Keratinocyte (primary cell): Measurements from ENCODE around the gene ZBTB32. TPM values are rescaled to one million over a fixed set of nuclear protein-coding genes. Genes with fewer than 3 reads are reported as not detected.

Source experiments
- DNase-seq: peaks from one replicate; pipeline ENCODE4 v3.0.0-alpha.2; 2011; ENCODE audit warnings: low read depth, missing footprints, low spot score
- FAIRE-seq: peaks from 2 replicates; lab custom pipeline; 2011; peaks lifted over from hg19 to GRCh38; lab: Jason Lieb, UNC
- H2AFZ ChIP-seq: 2 replicates; pipeline ENCODE4 v1.6.0; 2012; ENCODE audit warnings: low read length, control low read depth, inconsistent platforms; ENCODE audit not compliant: control insufficient read depth
- H3K27ac ChIP-seq: 2 replicates; pipeline ENCODE4 v1.5.1; 2011; ENCODE audit warnings: low read length; ENCODE audit not compliant: control insufficient read depth, insufficient read depth
- H3K27me3 ChIP-seq: 3 replicates; pipeline ENCODE4 v1.6.0; 2011; ENCODE audit warnings: low read length; ENCODE audit not compliant: control insufficient read depth, insufficient read depth; ENCODE audit errors: extremely low read depth
- H3K36me3 ChIP-seq, 2 experiments: 2 replicates in 1 of 2; 3 replicates in 1 of 2; pipeline ENCODE4 v1.5.1; 2011; ENCODE audit warnings: low read length in 2 of 2, mild to moderate bottlenecking in 1 of 2; ENCODE audit not compliant: control insufficient read depth in 2 of 2, insufficient read depth in 2 of 2; ENCODE audit errors: extremely low read depth in 1 of 2
- H3K4me1 ChIP-seq: 3 replicates; pipeline ENCODE4 v1.5.1; 2011; ENCODE audit warnings: low read length; ENCODE audit not compliant: control insufficient read depth, insufficient read depth; ENCODE audit errors: extremely low read depth
- H3K4me2 ChIP-seq: 3 replicates; pipeline ENCODE4 v1.6.0; 2011; ENCODE audit warnings: low read depth, low read length; ENCODE audit not compliant: control insufficient read depth, insufficient read depth; ENCODE audit errors: extremely low read depth
- H3K4me3 ChIP-seq, 3 experiments: fragments of 200-600 bp in 1 of 3; sonication (generic) in 1 of 3; 2 replicates in 2 of 3; 3 replicates in 1 of 3; pipeline ENCODE4 v1.5.1; 2011 to 2016; ENCODE audit warnings: low read length in 3 of 3, mild to moderate bottlenecking in 3 of 3, control low read depth in 2 of 3, inconsistent platforms in 1 of 3, low read depth in 1 of 3, mixed read lengths in 1 of 3, mixed run types in 1 of 3, moderate library complexity in 1 of 3; ENCODE audit not compliant: control insufficient read depth in 2 of 3, insufficient read depth in 2 of 3; ENCODE audit errors: extremely low read depth in 1 of 3
- H3K79me2 ChIP-seq: 2 replicates; pipeline ENCODE4 v1.6.0; 2012; ENCODE audit warnings: low read length; ENCODE audit not compliant: control insufficient read depth, insufficient read depth
- H3K9ac ChIP-seq: 3 replicates; pipeline ENCODE4 v1.6.0; 2011; ENCODE audit warnings: low read length; ENCODE audit not compliant: control insufficient read depth, insufficient read depth; ENCODE audit errors: extremely low read depth
- H3K9me1 ChIP-seq: 3 replicates; pipeline ENCODE4 v1.6.0; 2011; ENCODE audit warnings: low read length; ENCODE audit not compliant: control insufficient read depth, insufficient read depth; ENCODE audit errors: extremely low read depth
- H3K9me3 ChIP-seq: 2 replicates; pipeline ENCODE4 v1.5.1; 2012; ENCODE audit warnings: low read depth, low read length; ENCODE audit not compliant: control insufficient read depth
- H4K20me1 ChIP-seq: 3 replicates; pipeline ENCODE4 v1.6.0; 2011; ENCODE audit warnings: low read length; ENCODE audit not compliant: control insufficient read depth, insufficient read depth; ENCODE audit errors: extremely low read depth
- CTCF ChIP-seq, 3 experiments: IDR thresholded peaks in 1 of 3; conservative IDR thresholded peaks in 1 of 3; optimal IDR thresholded peaks in 1 of 3; 2 replicates in 2 of 3; 3 replicates in 1 of 3; pipeline versions ENCODE3 to v1.5.1; 2011; ENCODE audit warnings: low read length in 3 of 3, mild to moderate bottlenecking in 3 of 3, moderate library complexity in 2 of 3, control low read depth in 1 of 3, inconsistent platforms in 1 of 3; ENCODE audit not compliant: insufficient read depth in 2 of 3; ENCODE audit errors: extremely low read depth in 1 of 3
- EZH2 ChIP-seq: IDR thresholded peaks from one replicate; pipeline ENCODE4 v1.6.1; 2012; ENCODE audit warnings: inconsistent platforms, mild to moderate bottlenecking, low read length, moderate library complexity
- dilution Hi-C: fragments of 300-500 bp; cut with MboI; formaldehyde crosslinking; loops from one replicate; pipeline ENCODE4 v1.7.0; 2020; ENCODE audit warnings: low sequenced_read_pairs; ENCODE audit not compliant: extremely low pct_ligation_motif_present
- polyA plus RNA-seq, 5 experiments: library from polyadenylated mRNA; depleted of rRNA in 3 of 5; stranded (reverse) in 3 of 5; stranded (forward) in 1 of 5; unstranded in 1 of 5; fragments of >200 nt; gene quantifications; 1 replicate in 1 of 5; 2 replicates in 3 of 5; 3 replicates in 1 of 5; pipeline versions ENCODE4 v1.2.1 to v1.2.3, GENCODE V29; 2011 to 2012; ENCODE audit warnings: missing spikeins in 2 of 5, low read depth in 1 of 5, low replicate concordance in 1 of 5

The ZBTB32 gene
- polyA plus RNA-seq, 1 donor (not counting 4 experiments of a cell fraction or from before 2014, with no cell fraction given), result not detected

GRCh38 chr19:35743640-35744429 is 39.5 kb downstream of the ZBTB32 start:
- FAIRE-seq (no peak), DNase-seq (no peak)
- Histone ChIP-seq H2AFZ (no peak overlapping the region), H4K20me1 (no peaks in the 10 kb centered on the region), H3K4me2 (peak overlapping the region; percentile 72), H3K79me2 (peaks cover 18% of the 10 kb centered on the region), H3K36me3 (peaks cover 5 to 7% of the 10 kb centered on the region in 2 experiments), H3K4me1 (peaks cover 26% of the 10 kb centered on the region), H3K27ac (no peak overlapping the region), H3K9me1 (no peaks in the 10 kb centered on the region), H3K4me3 (peak overlapping the region in 2 of 3 experiments; percentile 93 to 98), H3K9ac (no peak overlapping the region), H3K9me3 (no peaks in the 10 kb centered on the region), H3K27me3 (no peaks in the 10 kb centered on the region)
- dilution Hi-C loops, result no loop called here
- TF ChIP-seq CTCF (optimal IDR thresholded peaks at IDR 0.05 in 1 of 3, IDR thresholded peaks at IDR 0.05 in 1 of 3, conservative IDR thresholded peaks at IDR 0.05 in 1 of 3; ENCODE audit: extremely low read depth in 1 of 3, insufficient read depth in 2 of 3, low read length in 3 of 3) (no peak), EZH2 (no peak)

- no peaks in the 10 kb centered on the region for H3K27me3 ChIP-seq
- H3K9me1 ChIP-seq, result no peaks in the 10 kb centered on the region
- FAIRE-seq (peak; percentile 13), DNase-seq (peak; percentile 74)
- H3K79me2 ChIP-seq, result peaks cover 23% of the 10 kb centered on the region
- no peak for TF ChIP-seq EZH2
- TF ChIP-seq CTCF (optimal IDR thresholded peaks at IDR 0.05 in 1 of 3, IDR thresholded peaks at IDR 0.05 in 1 of 3, conservative IDR thresholded peaks at IDR 0.05 in 1 of 3; ENCODE audit: extremely low read depth in 1 of 3, insufficient read depth in 2 of 3, low read length in 3 of 3), result peak in 2 of 3 experiments; percentile 10 to 46
- peak overlapping the region; percentile 93 for H3K9ac ChIP-seq
- peak overlapping the region; percentile 94 for H3K27ac ChIP-seq
- dilution Hi-C loops, result no loop called here
- peak overlapping the region; percentile 72 for H3K4me2 ChIP-seq
- no peaks in the 10 kb centered on the region for H4K20me1 ChIP-seq
- no peaks in the 10 kb centered on the region for H3K9me3 ChIP-seq
- peak overlapping the region; percentile 65 to 98 (median 93) for H3K4me3 ChIP-seq
- H3K4me1 ChIP-seq, result peaks cover 30% of the 10 kb centered on the region
- peaks cover 2 to 5% of the 10 kb centered on the region in 2 experiments for H3K36me3 ChIP-seq
- peak overlapping the region; percentile 87 for H2AFZ ChIP-seq
These were observed 40.3 kb downstream of the ZBTB32 start for GRCh38 chr19:35744430-35745327.
